Spinal cord (tissue), 10 donors: Measurements from ENCODE around the gene GLIS2. TPM values are rescaled to one million over a fixed set of nuclear protein-coding genes. Genes with fewer than 3 reads are reported as not detected.

ENCODE experiments used
- DNase-seq, 6 donors: peaks; one replicate each; pipeline versions ENCODE4 v3.0.0 to v3.0.0-alpha.2; 2013 to 2015; ENCODE audit warnings: low spot score in 6 of 6, low read depth in 4 of 6
- H3K27ac ChIP-seq: one replicate; pipeline ENCODE4 v1.5.1; 2013; ENCODE audit warnings: low read depth, low read length, control low read depth
- H3K27me3 ChIP-seq: one replicate; pipeline ENCODE4 v1.6.1; 2013; ENCODE audit warnings: low read length; ENCODE audit not compliant: control insufficient read depth, insufficient read depth
- H3K36me3 ChIP-seq: one replicate; pipeline ENCODE4 v1.6.1; 2013; ENCODE audit warnings: low read length; ENCODE audit not compliant: control insufficient read depth, insufficient read depth
- H3K4me1 ChIP-seq: one replicate; pipeline ENCODE4 v1.6.1; 2013; ENCODE audit warnings: low read length; ENCODE audit not compliant: control insufficient read depth, insufficient read depth
- H3K4me3 ChIP-seq: one replicate; pipeline ENCODE4 v1.5.1; 2013; ENCODE audit warnings: low read depth, low read length, control low read depth
- H3K9me3 ChIP-seq: one replicate; pipeline ENCODE4 v1.6.1; 2013; ENCODE audit warnings: low read length; ENCODE audit not compliant: control insufficient read depth, insufficient read depth
- WGBS: methylation state at CpG from one replicate; pipeline ENCODE4 v1.1.5; 2013; ENCODE audit warnings: missing lambda C conversion rate; ENCODE audit not compliant: insufficient coverage; 5-methylcytosine and 5-hydroxymethylcytosine counted together
- polyA plus RNA-seq, 2 donors: library from polyadenylated mRNA; unstranded; fragments of 120-200 nt; gene quantifications; one replicate each; pipeline ENCODE4 v1.2.1, GENCODE V29; 2013; ENCODE audit not compliant: insufficient read length in 2 of 2
- total RNA-seq, 2 donors: library from RNA; depleted of rRNA in 1 of 2; stranded (reverse); fragments of 120-200 nt in 1 of 2; fragments of >200 nt in 1 of 2; gene quantifications; one replicate each; pipeline versions ENCODE4 v1.2.3 to v1.2.4, GENCODE V29; 2013 to 2014
- donor health status: healthy.

GLIS2 gene
- total and polyA plus RNA-seq, 4 donors: 4.9 to 30.9 (median 17.5) TPM

GRCh38 chr16:4373356-4373908, 57.6 kb downstream of the GLIS2 start:
- Histone ChIP-seq H3K27me3 (no peaks in the 10 kb centered on the region), H3K36me3 (peaks cover 48% of the 10 kb centered on the region), H3K4me1 (peaks cover 77% of the 10 kb centered on the region), H3K9me3 (no peaks in the 10 kb centered on the region), H3K4me3 (peak overlapping the region; percentile 56), H3K27ac (peak overlapping the region; percentile 83)
- 37% methylated on average over 6 of the region's 9 CpGs for WGBS
- DNase-seq: no peak

GRCh38 chr16:4373909-4374742, 58.3 kb downstream of the GLIS2 start:
- H3K36me3 ChIP-seq: peaks cover 50% of the 10 kb centered on the region
- DNase-seq: peak in 3 of 6 donors; percentile 31 to 78 (median 45)
- H3K4me3 ChIP-seq: peak overlapping the region; percentile 26
- peaks cover 81% of the 10 kb centered on the region for H3K4me1 ChIP-seq
- WGBS: 12% methylated on average over 6 of the region's 30 CpGs
- H3K27ac ChIP-seq: peak overlapping the region; percentile 83
- no peaks in the 10 kb centered on the region for H3K27me3 ChIP-seq
- no peaks in the 10 kb centered on the region for H3K9me3 ChIP-seq

GRCh38 chr16:4375717-4376116, 59.9 kb downstream of the GLIS2 start:
- Histone ChIP-seq H3K9me3 (no peaks in the 10 kb centered on the region), H3K4me1 (peaks cover 79% of the 10 kb centered on the region), H3K27ac (peak overlapping the region; percentile 67), H3K36me3 (peaks cover 58% of the 10 kb centered on the region), H3K4me3 (no peak overlapping the region), H3K27me3 (no peaks in the 10 kb centered on the region)
- WGBS: 89% methylated on average over 15 of the region's 15 CpGs
- no peak for DNase-seq

- H3K27me3 ChIP-seq: no peaks in the 10 kb centered on the region
- no peaks in the 10 kb centered on the region for H3K9me3 ChIP-seq
- H3K36me3 ChIP-seq: peaks cover 64% of the 10 kb centered on the region
- DNase-seq: peak in 3 of 6 donors; percentile 47 to 84 (median 50)
- H3K27ac ChIP-seq: peak overlapping the region; percentile 67
- H3K4me3 ChIP-seq: no peak overlapping the region
- 45% methylated on average over 28 of the region's 31 CpGs for WGBS
- peaks cover 73% of the 10 kb centered on the region for H3K4me1 ChIP-seq
Observed at GRCh38 chr16:4376126-4376892, 60.4 kb downstream of the GLIS2 start.

- H3K4me3 ChIP-seq: no peak overlapping the region
- H3K36me3 ChIP-seq: peaks cover 71% of the 10 kb centered on the region
- no peaks in the 10 kb centered on the region for H3K27me3 ChIP-seq
- no peak for DNase-seq
- H3K9me3 ChIP-seq: no peaks in the 10 kb centered on the region
- 70% methylated on average over 17 of the region's 27 CpGs for WGBS
- H3K27ac ChIP-seq: peak overlapping the region; percentile 25
- H3K4me1 ChIP-seq: peaks cover 70% of the 10 kb centered on the region
Observed at GRCh38 chr16:4376893-4377572, 61.2 kb downstream of the GLIS2 start.

GRCh38 chr16:4377573-4378154, 61.8 kb downstream of the GLIS2 start:
- H3K4me3 ChIP-seq: no peak overlapping the region
- no peak for DNase-seq
- no peaks in the 10 kb centered on the region for H3K9me3 ChIP-seq
- H3K36me3 ChIP-seq: peaks cover 77% of the 10 kb centered on the region
- H3K27ac ChIP-seq: no peak overlapping the region
- H3K27me3 ChIP-seq: no peaks in the 10 kb centered on the region
- peaks cover 63% of the 10 kb centered on the region for H3K4me1 ChIP-seq
- 65% methylated on average over 12 of the region's 12 CpGs for WGBS

GRCh38 chr16:4378161-4378666, 62.3 kb downstream of the GLIS2 start:
- no peak overlapping the region for H3K4me3 ChIP-seq
- H3K27ac ChIP-seq: no peak overlapping the region
- H3K4me1 ChIP-seq: peaks cover 58% of the 10 kb centered on the region
- no peaks in the 10 kb centered on the region for H3K27me3 ChIP-seq
- H3K9me3 ChIP-seq: no peaks in the 10 kb centered on the region
- H3K36me3 ChIP-seq: peaks cover 82% of the 10 kb centered on the region
- 76% methylated on average over 15 of the region's 15 CpGs for WGBS
- no peak for DNase-seq

- Histone ChIP-seq H3K36me3 (peaks cover 88% of the 10 kb centered on the region), H3K4me3 (no peak overlapping the region), H3K4me1 (peaks cover 51% of the 10 kb centered on the region), H3K9me3 (no peaks in the 10 kb centered on the region), H3K27ac (no peak overlapping the region), H3K27me3 (no peaks in the 10 kb centered on the region)
- 80% methylated on average over 20 of the region's 21 CpGs for WGBS
- DNase-seq: no peak
Observed at GRCh38 chr16:4378999-4379690, 63.3 kb downstream of the GLIS2 start.
